H1 (cell line): ENCODE data around the gene CYLD. TPM values are rescaled to one million over a fixed set of nuclear protein-coding genes. Genes with fewer than 3 reads are reported as not detected.

Source experiments
- CTCF ChIA-PET: fragments of 300-600 bp; sonication (Branson Sonifier 250); formaldehyde crosslinking; loops from one replicate; lab custom pipeline; 2021; ENCODE audit not compliant: partially characterized antibody; lab: Charles Lee
- POLR2A ChIA-PET: fragments of 300-600 bp; sonication (Branson Sonifier 250); formaldehyde crosslinking; loops from one replicate; lab custom pipeline; 2021; ENCODE audit warnings: inconsistent platforms; ENCODE audit not compliant: partially characterized antibody; lab: Charles Lee
- DNase-seq, 2 experiments: peaks; one replicate each; pipeline versions ENCODE4 v3.0.0 to v3.0.0-alpha.2; 2010 to 2022; ENCODE audit warnings: low spot score in 2 of 2, low read depth in 1 of 2, mixed read lengths in 1 of 2
- FAIRE-seq: peaks from 2 replicates; lab custom pipeline; 2011; peaks lifted over from hg19 to GRCh38; lab: Jason Lieb, UNC
- H2AFZ ChIP-seq: 2 replicates; pipeline ENCODE4 v1.8.1; 2012; ENCODE audit warnings: low read length, inconsistent platforms
- H2AK5ac ChIP-seq: 2 replicates; pipeline ENCODE4 v1.6.1; 2013; ENCODE audit warnings: low read depth, low read length
- H2BK120ac ChIP-seq: replicated peaks from 2 replicates; pipeline ENCODE3; 2013; ENCODE audit warnings: low read depth, low read length, inconsistent platforms
- H2BK12ac ChIP-seq: 2 replicates; pipeline ENCODE4 v1.6.1; 2013; ENCODE audit warnings: low read depth, low read length
- H2BK15ac ChIP-seq: 2 replicates; pipeline ENCODE4 v1.6.1; 2013; ENCODE audit warnings: low read length
- H2BK20ac ChIP-seq: 2 replicates; pipeline ENCODE4 v1.6.1; 2013; ENCODE audit warnings: low read length
- H2BK5ac ChIP-seq: 2 replicates; pipeline ENCODE4 v1.6.1; 2013; ENCODE audit warnings: low read depth, low read length
- H3K14ac ChIP-seq: 2 replicates; pipeline ENCODE4 v1.6.1; 2013; ENCODE audit warnings: inconsistent platforms; ENCODE audit not compliant: insufficient read length
- H3K18ac ChIP-seq: 2 replicates; pipeline ENCODE4 v1.6.1; 2013; ENCODE audit warnings: low read length; ENCODE audit errors: extremely low read depth
- H3K23ac ChIP-seq: 2 replicates; pipeline ENCODE4 v1.6.1; 2013; ENCODE audit warnings: inconsistent platforms; ENCODE audit not compliant: insufficient read length
- H3K23me2 ChIP-seq: 2 replicates; pipeline ENCODE4 v1.6.1; 2013; ENCODE audit warnings: low read depth, low read length
- H3K27ac ChIP-seq: 2 replicates; pipeline ENCODE4 v1.6.1; 2011; ENCODE audit warnings: low read depth, low read length, inconsistent platforms
- H3K27me3 ChIP-seq, 4 experiments: replicated peaks in 1 of 4; 1 replicate in 1 of 4; 2 replicates in 3 of 4; pipeline versions ENCODE4 v1.6.1 to v1.8.1; 2011 to 2013; ENCODE audit warnings: low read length in 3 of 4, mild to moderate bottlenecking in 3 of 4, inconsistent platforms in 2 of 4, mixed read lengths in 2 of 4, moderate library complexity in 1 of 4; ENCODE audit not compliant: control insufficient read depth in 3 of 4, insufficient read depth in 3 of 4; ENCODE audit errors: extremely low read depth in 1 of 4
- H3K36me3 ChIP-seq, 4 experiments: 2 replicates each; pipeline versions ENCODE4 v1.6.1 to v1.8.1; 2011 to 2013; ENCODE audit warnings: mild to moderate bottlenecking in 4 of 4, low read length in 3 of 4, moderate library complexity in 2 of 4, control low read depth in 1 of 4, inconsistent platforms in 1 of 4; ENCODE audit not compliant: insufficient read depth in 4 of 4, control insufficient read depth in 2 of 4
- H3K4ac ChIP-seq: replicated peaks from 2 replicates; pipeline ENCODE3; 2013; ENCODE audit warnings: low read length, low read depth, mixed read lengths, inconsistent platforms; ENCODE audit not compliant: insufficient read length
- H3K4me1 ChIP-seq, 4 experiments: replicated peaks in 1 of 4; 1 replicate in 1 of 4; 2 replicates in 3 of 4; pipeline versions ENCODE4 v1.6.1 to v1.8.1; 2011 to 2013; ENCODE audit warnings: low read length in 3 of 4, inconsistent platforms in 2 of 4, mixed read lengths in 1 of 4; ENCODE audit not compliant: insufficient read depth in 4 of 4, control insufficient read depth in 3 of 4
- H3K4me2 ChIP-seq, 2 experiments: 2 replicates each; pipeline versions ENCODE4 v1.6.1 to v1.8.1; 2011 to 2013; ENCODE audit warnings: low read depth in 2 of 2, low read length in 2 of 2, control low read depth in 1 of 2, inconsistent platforms in 1 of 2, mild to moderate bottlenecking in 1 of 2; ENCODE audit not compliant: insufficient read depth in 1 of 2
- H3K4me3 ChIP-seq, 4 experiments: fragments of 200-600, 300-600 bp in 1 of 4; sonication (generic), shearing (Covaris generic), sonication (Bioruptor Twin) in 1 of 4; 2 replicates each; pipeline versions ENCODE4 v1.5.1 to v1.8.1; 2011 to 2016; ENCODE audit warnings: low read length in 4 of 4, low read depth in 3 of 4, control low read depth in 2 of 4, inconsistent platforms in 2 of 4, mild to moderate bottlenecking in 2 of 4, mixed read lengths in 1 of 4, moderate library complexity in 1 of 4; ENCODE audit not compliant: insufficient read depth in 2 of 4; ENCODE audit errors: extremely low read depth in 1 of 4
- H3K56ac ChIP-seq: replicated peaks from 2 replicates; pipeline ENCODE3; 2013; ENCODE audit warnings: low read depth, mild to moderate bottlenecking, mixed read lengths, low read length, inconsistent platforms; ENCODE audit not compliant: insufficient read length
- H3K79me1 ChIP-seq: 2 replicates; pipeline ENCODE4 v1.6.1; 2013; ENCODE audit warnings: low read depth, low read length, control low read depth
- H3K79me2 ChIP-seq, 2 experiments: 2 replicates each; pipeline versions ENCODE4 v1.6.1 to v1.8.1; 2012 to 2013; ENCODE audit warnings: low read length in 2 of 2, mild to moderate bottlenecking in 2 of 2, inconsistent platforms in 1 of 2; ENCODE audit not compliant: insufficient read depth in 2 of 2, control insufficient read depth in 1 of 2
- H3K9ac ChIP-seq, 4 experiments: replicated peaks in 1 of 4; 1 replicate in 1 of 4; 2 replicates in 3 of 4; pipeline versions ENCODE4 v1.6.1 to v1.8.1; 2011 to 2013; ENCODE audit warnings: low read depth in 3 of 4, low read length in 3 of 4, control low read depth in 2 of 4, mild to moderate bottlenecking in 2 of 4, moderate library complexity in 2 of 4, inconsistent platforms in 1 of 4; ENCODE audit errors: extremely low read depth in 1 of 4
- H3K9me3 ChIP-seq, 2 experiments: 2 replicates each; pipeline versions ENCODE4 v1.6.1 to v1.8.1; 2012 to 2013; ENCODE audit warnings: mild to moderate bottlenecking in 2 of 2, moderate library complexity in 2 of 2, control low read depth in 1 of 2, inconsistent platforms in 1 of 2, low read depth in 1 of 2, low read length in 1 of 2, mixed read lengths in 1 of 2; ENCODE audit not compliant: insufficient read depth in 2 of 2
- H4K20me1 ChIP-seq, 2 experiments: replicated peaks in 1 of 2; 2 replicates each; pipeline versions ENCODE3 to v1.8.1; 2011 to 2013; ENCODE audit warnings: inconsistent platforms in 2 of 2, low read length in 2 of 2, mild to moderate bottlenecking in 1 of 2; ENCODE audit not compliant: insufficient read depth in 2 of 2, control insufficient read depth in 1 of 2
- H4K5ac ChIP-seq: 2 replicates; pipeline ENCODE4 v1.6.1; 2013; ENCODE audit warnings: low read length, low read depth, mixed read lengths, inconsistent platforms; ENCODE audit not compliant: insufficient read length
- H4K8ac ChIP-seq: 2 replicates; pipeline ENCODE4 v1.8.0; 2013; ENCODE audit warnings: mild to moderate bottlenecking, moderate library complexity, low read length, inconsistent platforms; ENCODE audit not compliant: insufficient read depth; ENCODE audit errors: extremely low read depth
- H4K91ac ChIP-seq: replicated peaks from 2 replicates; pipeline ENCODE3; 2013; ENCODE audit warnings: low read length, mixed read lengths, inconsistent platforms; ENCODE audit not compliant: insufficient read length
- CTCF ChIP-seq, 3 experiments: IDR thresholded peaks; 1 replicate in 2 of 3; 2 replicates in 1 of 3; pipeline versions ENCODE4 v1.5.1 to v1.6.1; 2011; ENCODE audit warnings: low read length in 3 of 3, mild to moderate bottlenecking in 3 of 3, inconsistent platforms in 2 of 3, low read depth in 1 of 3, moderate library complexity in 1 of 3; ENCODE audit not compliant: insufficient read depth in 1 of 3; ENCODE audit errors: control extremely low read depth in 1 of 3
- WGBS, 2 experiments: shearing (Covaris generic) in 1 of 2; methylation state at CpG; one replicate each; pipeline versions ENCODE4 v1.1.6 to v1.1.7; 2013 to 2015; ENCODE audit warnings: low lambda C conversion rate in 2 of 2, mixed read lengths in 2 of 2, inconsistent platforms in 1 of 2, low coverage in 1 of 2, missing lambda C conversion rate in 1 of 2; ENCODE audit not compliant: insufficient replicate concordance in 2 of 2, insufficient coverage in 1 of 2, insufficient read length in 1 of 2; ENCODE audit errors: extremely low coverage in 1 of 2, missing lambda C conversion rate in 1 of 2; 5-methylcytosine and 5-hydroxymethylcytosine counted together
- polyA plus RNA-seq, 7 experiments: library from polyadenylated mRNA; depleted of rRNA in 3 of 7; stranded (reverse) in 5 of 7; unstranded in 2 of 7; fragments of >200 nt in 5 of 7; fragments of 200-250 nt in 2 of 7; gene quantifications; 1 replicate in 5 of 7; 2 replicates in 1 of 7; 4 replicates in 1 of 7; pipeline versions ENCODE4 v1.2.1 to v1.2.3, GENCODE V29; 2011 to 2013; ENCODE audit warnings: missing spikeins in 2 of 7, mixed read lengths in 2 of 7
- total RNA-seq: library from RNA; stranded (reverse); fragmentation: NEBNext Ultra II Directional; extraction: Animal tissue kit (Norgen Biotek cat#: 25700); gene quantifications from 2 replicates; pipeline ENCODE4 v1.2.1, GENCODE V29; 2021

CYLD gene
- total and polyA plus RNA-seq, 2 of the 8 experiments (the other 6 are each of a cell fraction or from before 2014, with no cell fraction given): 3.7 to 18.8 TPM

- Histone ChIP-seq H2BK120ac (no peak overlapping the region), H3K23me2 (no peaks in the 10 kb centered on the region), H2BK20ac (no peak overlapping the region), H4K5ac (no peak overlapping the region), H3K36me3 (no peaks in the 10 kb centered on the region), H3K9me3 (no peaks in the 10 kb centered on the region), H2AFZ (no peak overlapping the region), H4K91ac (no peak overlapping the region), H2BK15ac (no peak overlapping the region), H3K9ac (no peak overlapping the region), H3K79me1 (no peaks in the 10 kb centered on the region), H3K27ac (no peak overlapping the region), H2AK5ac (no peak overlapping the region), H2BK12ac (no peak overlapping the region), H3K4me1 (no peaks in the 10 kb centered on the region), H3K27me3 (no peaks in the 10 kb centered on the region), H3K56ac (no peak overlapping the region), H3K4ac (no peak overlapping the region), H3K4me3 (no peak overlapping the region), H4K20me1 (no peaks in the 10 kb centered on the region), H3K14ac (no peak overlapping the region), H3K79me2 (no peaks in the 10 kb centered on the region), H2BK5ac (no peak overlapping the region), H4K8ac (no peak overlapping the region), H3K18ac (no peak overlapping the region), H3K23ac (no peak overlapping the region), H3K4me2 (no peak overlapping the region)
- ChIA-PET POLR2A (no interaction called here), CTCF (interaction anchor here (0.6 to 4.7 kb wide), 2 partner anchors 13 to 420 kb away, joined by 4 to 35 read pairs; no protein-coding TSS in a partner anchor)
- TF ChIP-seq CTCF (IDR thresholded peaks at IDR 0.05; ENCODE audit: control extremely low read depth in 1 of 3, insufficient read depth in 1 of 3, low read depth in 1 of 3, low read length in 3 of 3): no peak
- WGBS, 2 experiments: 91% methylated on average over 8 of the region's 8 CpGs; no CpG with 5 or more reads in 1 of the 2 experiments
- DNase-seq (no peak), FAIRE-seq (no peak)
Observed at GRCh38 chr16:50818380-50818779, 76.5 kb downstream of the CYLD start.
